ENCODE data around the gene KRTAP19-2.

DNA sequence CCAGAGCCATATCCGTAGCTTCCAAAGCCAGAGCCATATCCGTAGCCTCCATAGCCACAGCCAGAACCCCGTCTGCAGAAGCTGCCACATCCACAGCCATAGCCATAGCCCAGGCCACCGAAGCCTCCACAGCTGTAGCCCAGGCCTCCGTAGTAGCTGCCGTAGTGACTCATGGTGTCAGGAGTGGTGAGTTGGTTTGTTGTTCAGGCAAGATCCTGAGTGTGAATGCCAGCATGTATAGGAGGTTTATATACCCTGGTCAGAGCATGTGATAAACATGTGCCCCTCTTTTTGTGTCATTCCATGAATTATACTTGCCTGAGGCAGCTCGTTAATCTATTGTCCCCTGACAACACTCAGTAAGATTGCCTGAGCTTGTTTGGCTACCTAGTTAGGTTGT, 7.1 kb downstream of the KRTAP19-2 start, which contains the start of gene KRTAP19-1:
- TF ChIP-seq, protein P1, sequence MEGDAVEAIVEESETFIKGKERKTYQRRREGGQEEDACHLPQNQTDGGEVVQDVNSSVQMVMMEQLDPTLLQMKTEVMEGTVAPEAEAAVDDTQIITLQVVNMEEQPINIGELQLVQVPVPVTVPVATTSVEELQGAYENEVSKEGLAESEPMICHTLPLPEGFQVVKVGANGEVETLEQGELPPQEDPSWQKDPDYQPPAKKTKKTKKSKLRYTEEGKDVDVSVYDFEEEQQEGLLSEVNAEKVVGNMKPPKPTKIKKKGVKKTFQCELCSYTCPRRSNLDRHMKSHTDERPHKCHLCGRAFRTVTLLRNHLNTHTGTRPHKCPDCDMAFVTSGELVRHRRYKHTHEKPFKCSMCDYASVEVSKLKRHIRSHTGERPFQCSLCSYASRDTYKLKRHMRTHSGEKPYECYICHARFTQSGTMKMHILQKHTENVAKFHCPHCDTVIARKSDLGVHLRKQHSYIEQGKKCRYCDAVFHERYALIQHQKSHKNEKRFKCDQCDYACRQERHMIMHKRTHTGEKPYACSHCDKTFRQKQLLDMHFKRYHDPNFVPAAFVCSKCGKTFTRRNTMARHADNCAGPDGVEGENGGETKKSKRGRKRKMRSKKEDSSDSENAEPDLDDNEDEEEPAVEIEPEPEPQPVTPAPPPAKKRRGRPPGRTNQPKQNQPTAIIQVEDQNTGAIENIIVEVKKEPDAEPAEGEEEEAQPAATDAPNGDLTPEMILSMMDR (IDR thresholded peaks at IDR 0.05; ENCODE audit: low read depth, low read length, missing input control): no peak
- TF ChIP-seq TAF1 (conservative IDR thresholded peaks at IDR 0.05): no peak

All from liver (tissue), 3 donors.